Measurements from ENCODE around the gene TRMO.

TRMO gene

GRCh38 chr9:97889941-97890887 is 32.1 kb downstream of the TRMO start:
- TF ChIP-seq PKNOX1 (IDR thresholded peaks at IDR 0.05) (no peak), NFRKB (IDR thresholded peaks at IDR 0.05) (no peak)
- ChIA-PET CTCF (interaction anchor here (0.6 to 2.2 kb wide), 8 partner anchors 11 to 258 kb away, joined by 3 to 21 read pairs (median 4); partner anchors contain the start of gene TSTD2), POLR2A (interaction anchor here (1.1 kb wide), 1 partner anchor 256 kb away, joined by 3 read pairs; the partner anchor contains the start of gene NCBP1)
- DNase-seq (ENCODE audit: extremely low spot score), result peak; percentile 72

- ChIA-PET CTCF (interaction anchor here (2.4 kb wide), 1 partner anchor 10 kb away, joined by 9 read pairs; no protein-coding TSS in a partner anchor), POLR2A (no interaction called here)
- no peak for DNase-seq (ENCODE audit: extremely low spot score)
- TF ChIP-seq FOXA1 (IDR thresholded peaks at IDR 0.05), result no peak
- no peak for TF ChIP-seq LEF1 (IDR thresholded peaks at IDR 0.05; ENCODE audit: borderline replicate concordance)
- no peak for TF ChIP-seq ZNF384 (IDR thresholded peaks at IDR 0.05)
- TF ChIP-seq SUZ12 (IDR thresholded peaks at IDR 0.05), result no peak
- no peak for TF ChIP-seq PKNOX1 (IDR thresholded peaks at IDR 0.05)
- no peak for TF ChIP-seq NFRKB (IDR thresholded peaks at IDR 0.05)
- TF ChIP-seq FOXK2 (IDR thresholded peaks at IDR 0.05), result no peak
- no peak for TF ChIP-seq SP1 (IDR thresholded peaks at IDR 0.05)
These were observed 42.0 kb downstream of the TRMO start for GRCh38 chr9:97880336-97880735.

GRCh38 chr9:97876061-97876460 is 46.2 kb downstream of the TRMO start:
- ChIA-PET POLR2A (no interaction called here), CTCF (no interaction called here)
- DNase-seq (ENCODE audit: extremely low spot score), result no peak
- TF ChIP-seq SUZ12 (IDR thresholded peaks at IDR 0.05) (no peak), ZNF384 (IDR thresholded peaks at IDR 0.05) (no peak), HDGF (IDR thresholded peaks at IDR 0.05; ENCODE audit: borderline replicate concordance) (no peak), TARDBP (IDR thresholded peaks at IDR 0.05) (no peak), PKNOX1 (IDR thresholded peaks at IDR 0.05) (no peak), FOXM1 (IDR thresholded peaks at IDR 0.05; ENCODE audit: borderline replicate concordance) (no peak), CTBP1 (IDR thresholded peaks at IDR 0.05; ENCODE audit: borderline replicate concordance) (no peak), SP1 (IDR thresholded peaks at IDR 0.05) (no peak), ELF4 (IDR thresholded peaks at IDR 0.05) (no peak), BHLHE40 (IDR thresholded peaks at IDR 0.05; ENCODE audit: borderline replicate concordance) (no peak), FOXA1 (IDR thresholded peaks at IDR 0.05) (no peak), LEF1 (IDR thresholded peaks at IDR 0.05; ENCODE audit: borderline replicate concordance) (no peak), ARNT (IDR thresholded peaks at IDR 0.05) (no peak), FOXK2 (IDR thresholded peaks at IDR 0.05) (no peak), L3MBTL2 (conservative IDR thresholded peaks at IDR 0.05) (no peak), NFRKB (IDR thresholded peaks at IDR 0.05) (no peak)

- POLR2A ChIA-PET, result no interaction called here
- no peak for TF ChIP-seq PKNOX1 (IDR thresholded peaks at IDR 0.05)
- no peak for TF ChIP-seq ARNT (IDR thresholded peaks at IDR 0.05)
- TF ChIP-seq NFRKB (IDR thresholded peaks at IDR 0.05), result no peak
- no peak for TF ChIP-seq SUZ12 (IDR thresholded peaks at IDR 0.05)
- TF ChIP-seq LEF1 (IDR thresholded peaks at IDR 0.05; ENCODE audit: borderline replicate concordance), result no peak
- TF ChIP-seq L3MBTL2 (conservative IDR thresholded peaks at IDR 0.05), result no peak
- TF ChIP-seq SP1 (IDR thresholded peaks at IDR 0.05), result no peak
- TF ChIP-seq CTBP1 (IDR thresholded peaks at IDR 0.05; ENCODE audit: borderline replicate concordance), result no peak
- TF ChIP-seq FOXA1 (IDR thresholded peaks at IDR 0.05), result no peak
- TF ChIP-seq ELF4 (IDR thresholded peaks at IDR 0.05), result no peak
- TF ChIP-seq FOXK2 (IDR thresholded peaks at IDR 0.05), result no peak
- TF ChIP-seq FOXM1 (IDR thresholded peaks at IDR 0.05; ENCODE audit: borderline replicate concordance), result no peak
- no peak for TF ChIP-seq HDGF (IDR thresholded peaks at IDR 0.05; ENCODE audit: borderline replicate concordance)
- no peak for TF ChIP-seq TARDBP (IDR thresholded peaks at IDR 0.05)
- TF ChIP-seq BHLHE40 (IDR thresholded peaks at IDR 0.05; ENCODE audit: borderline replicate concordance), result no peak
- no peak for DNase-seq (ENCODE audit: extremely low spot score)
- CTCF ChIA-PET, result no interaction called here
These were observed 47.2 kb downstream of the TRMO start for GRCh38 chr9:97875111-97875510.

GRCh38 chr9:97874624-97875023 is 47.7 kb downstream of the TRMO start:
- TF ChIP-seq LEF1 (IDR thresholded peaks at IDR 0.05; ENCODE audit: borderline replicate concordance), result no peak
- DNase-seq (ENCODE audit: extremely low spot score), result no peak
- ChIA-PET CTCF (no interaction called here), POLR2A (no interaction called here)

- TF ChIP-seq FOXK2 (IDR thresholded peaks at IDR 0.05), result no peak
- no peak for TF ChIP-seq BHLHE40 (IDR thresholded peaks at IDR 0.05; ENCODE audit: borderline replicate concordance)
- no peak for TF ChIP-seq ARNT (IDR thresholded peaks at IDR 0.05)
- no peak for TF ChIP-seq HDGF (IDR thresholded peaks at IDR 0.05; ENCODE audit: borderline replicate concordance)
- TF ChIP-seq ELF4 (IDR thresholded peaks at IDR 0.05), result no peak
- TF ChIP-seq CTBP1 (IDR thresholded peaks at IDR 0.05; ENCODE audit: borderline replicate concordance), result no peak
- TF ChIP-seq SUZ12 (IDR thresholded peaks at IDR 0.05), result no peak
- no peak for TF ChIP-seq NFRKB (IDR thresholded peaks at IDR 0.05)
- CTCF ChIA-PET, result interaction anchor here (0.5 kb wide), 1 partner anchor 275 kb away, joined by 3 read pairs; no protein-coding TSS in a partner anchor
- POLR2A ChIA-PET, result no interaction called here
- DNase-seq (ENCODE audit: extremely low spot score), result no peak
These were observed 48.4 kb downstream of the TRMO start for GRCh38 chr9:97873882-97874281.

All from HEK293T (cell line).